ENCODE data around the gene NMT2.

NMT2 gene

GRCh38 chr10:15141136-15142054, 27.1 kb downstream of the NMT2 start:
- DNase-seq (ENCODE audit: low read depth in 3 of 3), result no peak

- DNase-seq (ENCODE audit: low read depth in 3 of 3), result no peak
Measured at GRCh38 chr10:15140698-15141097, 27.8 kb downstream of the NMT2 start.

- DNase-seq (ENCODE audit: low read depth in 3 of 3), result no peak
Measured at GRCh38 chr10:15137636-15138035, 30.9 kb downstream of the NMT2 start.

- no peak for DNase-seq (ENCODE audit: low read depth in 3 of 3)
Measured at GRCh38 chr10:15137036-15137359, 31.5 kb downstream of the NMT2 start.

GRCh38 chr10:15136129-15137035, 32.1 kb downstream of the NMT2 start:
- no peak for DNase-seq (ENCODE audit: low read depth in 3 of 3)

- no peak for DNase-seq (ENCODE audit: low read depth in 3 of 3)
Measured at GRCh38 chr10:15131330-15131729, 37.2 kb downstream of the NMT2 start.

- DNase-seq (ENCODE audit: low read depth in 3 of 3), result no peak
Measured at GRCh38 chr10:15124908-15125307, 43.6 kb downstream of the NMT2 start.

- no peak for DNase-seq (ENCODE audit: low read depth in 3 of 3)
Measured at GRCh38 chr10:15124190-15124589, 44.3 kb downstream of the NMT2 start.

GRCh38 chr10:15123749-15124184, 44.7 kb downstream of the NMT2 start:
- no peak for DNase-seq (ENCODE audit: low read depth in 3 of 3)

GRCh38 chr10:15122477-15123030, 45.9 kb downstream of the NMT2 start:
- DNase-seq (ENCODE audit: low read depth in 3 of 3), result no peak

GRCh38 chr10:15121707-15122106, 46.8 kb downstream of the NMT2 start:
- no peak for DNase-seq (ENCODE audit: low read depth in 3 of 3)

- no peak for DNase-seq (ENCODE audit: low read depth in 3 of 3)
Measured at GRCh38 chr10:15120523-15120922, 48.0 kb downstream of the NMT2 start.

- DNase-seq (ENCODE audit: low read depth in 3 of 3), result no peak
Measured at GRCh38 chr10:15118615-15119014, 49.9 kb downstream of the NMT2 start.

- DNase-seq (ENCODE audit: low read depth in 3 of 3), result no peak
Measured at GRCh38 chr10:15116225-15116624, 52.3 kb downstream of the NMT2 start.

- DNase-seq (ENCODE audit: low read depth in 3 of 3), result no peak
Measured at GRCh38 chr10:15113766-15114165, 54.7 kb downstream of the NMT2 start.

- DNase-seq (ENCODE audit: low read depth in 3 of 3), result no peak
Measured at GRCh38 chr10:15112657-15113056, 55.8 kb downstream of the NMT2 start.

- peak; percentile 36 to 51 (median 45) for DNase-seq (ENCODE audit: low read depth in 3 of 3)
Measured at GRCh38 chr10:15106352-15107013, 62.0 kb downstream of the NMT2 start.

- no peak for DNase-seq (ENCODE audit: low read depth in 3 of 3)
Measured at GRCh38 chr10:15103513-15103912, 65.0 kb downstream of the NMT2 start.

GRCh38 chr10:15099886-15100285, 68.6 kb downstream of the NMT2 start:
- DNase-seq (ENCODE audit: low read depth in 3 of 3), result no peak

GRCh38 chr10:15097011-15097812, 71.3 kb downstream of the NMT2 start, which contains the start of gene RPP38:
TSS of gene RPP38 (plus strand) at chr10:15097355. CDS start at chr10:15103315, 5,960 bp downstream.
- DNase-seq (ENCODE audit: low read depth in 3 of 3), result peak; percentile 92 to 94 (median 92)

- DNase-seq (ENCODE audit: low read depth in 3 of 3), result no peak
Measured at GRCh38 chr10:15096661-15097010, 71.9 kb downstream of the NMT2 start.
